ENCODE data around the gene SPIN2A. TPM values are rescaled to one million over a fixed set of nuclear protein-coding genes. Genes with fewer than 3 reads are reported as not detected.
"Not testable (repeated sequence)": the region's sequence is repeated elsewhere in the genome, so short reads cannot be mapped to it uniquely, and the experiment has no call there.

SPIN2A gene
- total RNA-seq, 1 donor from 2014 or later: 0.26 TPM

DNA sequence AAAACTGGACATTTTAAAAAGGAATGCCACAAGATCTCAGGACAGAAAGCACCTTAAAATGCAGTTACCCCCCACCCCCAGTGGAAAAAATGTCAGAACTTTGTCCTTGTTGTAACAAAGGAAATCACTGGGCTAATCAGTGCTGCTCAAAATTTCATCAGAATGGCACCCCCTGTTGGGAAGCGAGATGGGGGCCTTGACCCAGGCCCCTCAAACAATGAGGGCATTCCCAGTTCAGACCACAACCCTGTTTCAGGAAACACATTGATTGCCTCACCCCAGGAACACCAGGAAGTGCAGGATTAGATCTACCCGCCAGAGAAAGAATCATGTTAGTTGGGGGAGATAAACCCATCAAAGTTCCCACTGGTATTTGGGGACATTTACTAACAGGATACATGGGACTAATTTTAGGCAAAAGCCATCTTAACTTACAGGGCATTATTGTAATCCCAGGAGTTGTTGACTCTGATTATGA, 32.2 kb downstream of the SPIN2A start:
- no peaks in the 10 kb centered on the region for H3K79me2 ChIP-seq (ENCODE audit: low read depth)
- no peaks in the 10 kb centered on the region for H3K36me3 ChIP-seq
- no peaks in the 10 kb centered on the region for H3K4me1 ChIP-seq
- Mint-ChIP-seq H3K9me3 (peaks cover 4% of the 10 kb centered on the region), H3K4me3 (no peak overlapping the region), H3K36me3 (peaks cover 15% of the 10 kb centered on the region), H3K4me1 (peaks cover 10% of the 10 kb centered on the region), H3K27ac (no peak overlapping the region), H3K27me3 (ENCODE audit: insufficient read depth, low read depth) (no peaks in the 10 kb centered on the region)
- H3K9ac ChIP-seq: no peak overlapping the region
- H3K4me3 ChIP-seq: no peak overlapping the region
- peak; percentile 2 for DNase-seq (ENCODE audit: low spot score)
- H4K20me1 ChIP-seq (ENCODE audit: low read depth): no peaks in the 10 kb centered on the region
- no peak overlapping the region for H3K4me2 ChIP-seq
- H3F3A ChIP-seq (ENCODE audit: low read depth): no peaks in the 10 kb centered on the region
- no peak overlapping the region for H3K27ac ChIP-seq
- no peak overlapping the region for H2AFZ ChIP-seq (replicated peaks)
- peaks cover 13% of the 10 kb centered on the region for H3K9me3 ChIP-seq (ENCODE audit: low read depth)
- no peaks in the 10 kb centered on the region for H3K27me3 ChIP-seq
- no peak for TF ChIP-seq EZH2 (IDR thresholded peaks at IDR 0.05)
- no peak for TF ChIP-seq EZH2phosphoT487 (IDR thresholded peaks at IDR 0.05)
- TF ChIP-seq, protein P1, sequence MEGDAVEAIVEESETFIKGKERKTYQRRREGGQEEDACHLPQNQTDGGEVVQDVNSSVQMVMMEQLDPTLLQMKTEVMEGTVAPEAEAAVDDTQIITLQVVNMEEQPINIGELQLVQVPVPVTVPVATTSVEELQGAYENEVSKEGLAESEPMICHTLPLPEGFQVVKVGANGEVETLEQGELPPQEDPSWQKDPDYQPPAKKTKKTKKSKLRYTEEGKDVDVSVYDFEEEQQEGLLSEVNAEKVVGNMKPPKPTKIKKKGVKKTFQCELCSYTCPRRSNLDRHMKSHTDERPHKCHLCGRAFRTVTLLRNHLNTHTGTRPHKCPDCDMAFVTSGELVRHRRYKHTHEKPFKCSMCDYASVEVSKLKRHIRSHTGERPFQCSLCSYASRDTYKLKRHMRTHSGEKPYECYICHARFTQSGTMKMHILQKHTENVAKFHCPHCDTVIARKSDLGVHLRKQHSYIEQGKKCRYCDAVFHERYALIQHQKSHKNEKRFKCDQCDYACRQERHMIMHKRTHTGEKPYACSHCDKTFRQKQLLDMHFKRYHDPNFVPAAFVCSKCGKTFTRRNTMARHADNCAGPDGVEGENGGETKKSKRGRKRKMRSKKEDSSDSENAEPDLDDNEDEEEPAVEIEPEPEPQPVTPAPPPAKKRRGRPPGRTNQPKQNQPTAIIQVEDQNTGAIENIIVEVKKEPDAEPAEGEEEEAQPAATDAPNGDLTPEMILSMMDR (IDR thresholded peaks at IDR 0.05): no peak

DNA sequence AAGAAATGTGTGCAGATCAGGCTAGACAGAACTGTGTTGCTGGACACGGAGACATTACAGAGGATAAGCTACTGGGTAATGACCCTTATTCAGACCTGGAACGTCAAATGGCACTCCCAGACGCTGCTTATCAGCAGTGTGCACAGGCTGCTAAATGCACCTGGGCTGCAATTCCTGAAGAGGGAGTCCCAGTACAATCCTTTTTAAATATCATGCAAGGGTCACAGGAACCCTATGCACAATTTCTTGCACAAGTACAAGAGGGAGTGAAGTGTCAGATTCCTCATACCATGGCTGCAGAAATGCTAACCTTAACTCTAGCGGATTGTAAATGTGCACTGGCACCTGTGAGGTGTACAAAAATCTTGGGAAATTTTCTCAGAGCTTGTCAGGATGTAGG, 32.8 kb downstream of the SPIN2A start:
- Mint-ChIP-seq H3K4me3 (no peak overlapping the region), H3K36me3 (peaks cover 18% of the 10 kb centered on the region), H3K4me1 (peaks cover 10% of the 10 kb centered on the region), H3K27me3 (ENCODE audit: insufficient read depth, low read depth) (no peaks in the 10 kb centered on the region), H3K9me3 (peaks cover 8% of the 10 kb centered on the region), H3K27ac (no peak overlapping the region)
- Histone ChIP-seq H3K4me1 (no peaks in the 10 kb centered on the region), H3K79me2 (ENCODE audit: low read depth) (no peaks in the 10 kb centered on the region), H3K9me3 (ENCODE audit: low read depth) (peaks cover 17% of the 10 kb centered on the region), H3K9ac (no peak overlapping the region), H3K4me3 (no peak overlapping the region), H3F3A (ENCODE audit: low read depth) (no peaks in the 10 kb centered on the region), H3K27ac (no peak overlapping the region), H3K4me2 (no peak overlapping the region), H3K27me3 (no peaks in the 10 kb centered on the region), H2AFZ (replicated peaks) (no peak overlapping the region), H4K20me1 (ENCODE audit: low read depth) (no peaks in the 10 kb centered on the region), H3K36me3 (no peaks in the 10 kb centered on the region)
- DNase-seq (ENCODE audit: low spot score): no peak
- TF ChIP-seq, protein P1 (IDR thresholded peaks at IDR 0.05): peak; percentile 11
- TF ChIP-seq EZH2 (IDR thresholded peaks at IDR 0.05) (no peak), EZH2phosphoT487 (IDR thresholded peaks at IDR 0.05) (no peak)

DNA sequence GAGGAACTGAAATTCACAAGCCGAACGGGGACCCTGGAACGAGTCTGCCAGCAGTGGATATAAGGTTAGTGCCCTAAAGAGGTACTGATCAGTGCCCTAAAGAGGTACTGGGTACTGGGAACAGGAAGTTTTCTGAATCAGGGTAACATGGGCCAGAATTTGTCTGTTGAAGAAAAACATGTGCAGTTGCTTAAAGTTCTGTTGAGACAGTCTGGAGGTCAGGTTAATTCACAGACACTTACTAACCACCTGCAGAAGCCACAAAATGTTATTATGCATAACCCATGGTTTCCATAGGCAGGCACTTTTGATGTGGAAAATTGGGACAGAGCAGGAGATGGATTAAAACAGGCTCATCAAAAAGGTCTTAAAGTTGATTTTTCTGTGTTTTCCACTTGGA, 33.7 kb downstream of the SPIN2A start:
- Mint-ChIP-seq H3K9me3 (peaks cover 14% of the 10 kb centered on the region), H3K36me3 (peaks cover 17% of the 10 kb centered on the region), H3K27me3 (ENCODE audit: insufficient read depth, low read depth) (no peaks in the 10 kb centered on the region), H3K4me1 (peaks cover 10% of the 10 kb centered on the region), H3K4me3 (no peak overlapping the region), H3K27ac (no peak overlapping the region)
- Histone ChIP-seq H3K27me3 (no peaks in the 10 kb centered on the region), H3K79me2 (ENCODE audit: low read depth) (no peaks in the 10 kb centered on the region), H3K4me3 (no peak overlapping the region), H3K4me2 (no peak overlapping the region), H3K36me3 (no peaks in the 10 kb centered on the region), H3K27ac (no peak overlapping the region), H4K20me1 (ENCODE audit: low read depth) (no peaks in the 10 kb centered on the region), H2AFZ (replicated peaks) (no peak overlapping the region), H3K4me1 (no peaks in the 10 kb centered on the region), H3K9ac (no peak overlapping the region), H3K9me3 (ENCODE audit: low read depth) (peaks cover 14% of the 10 kb centered on the region), H3F3A (ENCODE audit: low read depth) (no peaks in the 10 kb centered on the region)
- TF ChIP-seq, protein P1 (IDR thresholded peaks at IDR 0.05): no peak
- no peak for TF ChIP-seq EZH2 (IDR thresholded peaks at IDR 0.05)
- no peak for DNase-seq (ENCODE audit: low spot score)

DNA sequence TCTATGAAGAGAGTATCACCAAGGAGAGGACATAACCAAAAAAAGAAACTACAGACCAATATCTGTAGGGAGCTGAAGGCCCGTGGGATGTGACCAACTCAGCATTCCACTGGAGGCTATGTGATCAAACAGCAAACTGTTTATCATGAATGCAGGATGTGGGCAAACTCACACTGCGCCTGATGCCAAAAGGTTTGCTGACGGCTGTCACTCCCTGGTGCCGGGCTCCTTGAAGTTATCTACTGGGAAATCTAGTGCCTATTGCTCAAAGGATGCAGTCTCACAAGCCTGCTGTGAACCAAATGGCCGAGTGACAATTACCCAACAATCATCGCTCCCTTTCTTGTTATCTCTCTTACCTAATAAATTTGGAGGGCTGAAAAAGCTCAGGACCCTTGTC, 34.3 kb downstream of the SPIN2A start:
- H3K4me1 Mint-ChIP-seq; H3K4me1 ChIP-seq; H4K20me1 ChIP-seq (ENCODE audit: low read depth); H3K4me3 ChIP-seq; DNase-seq (ENCODE audit: low spot score); H3K27ac Mint-ChIP-seq; H3K27me3 Mint-ChIP-seq (ENCODE audit: insufficient read depth, low read depth); H3K36me3 ChIP-seq; H3K27ac ChIP-seq; H3K79me2 ChIP-seq (ENCODE audit: low read depth); H3K27me3 ChIP-seq; H3F3A ChIP-seq (ENCODE audit: low read depth); H2AFZ ChIP-seq (replicated peaks); H3K9ac ChIP-seq; H3K4me3 Mint-ChIP-seq; H3K4me2 ChIP-seq: not testable (repeated sequence)
- peaks cover 20% of the 10 kb centered on the region for H3K9me3 ChIP-seq (ENCODE audit: low read depth)
- peaks cover 17% of the 10 kb centered on the region for H3K36me3 Mint-ChIP-seq
- H3K9me3 Mint-ChIP-seq: peaks cover 14% of the 10 kb centered on the region

Other genes with a start within 250 kb of the SPIN2A start
- 17.8 and 22.0 TPM in 2 replicates for gene SPIN3, start 141.9 kb downstream of the SPIN2A start, total RNA-seq (ENCODE audit: low replicate concordance)
- 6.0 and 15.3 TPM in 2 replicates for gene SPIN2B, start 15.8 kb downstream of the SPIN2A start, total RNA-seq (ENCODE audit: low replicate concordance)
- 8.5 and 24.6 TPM in 2 replicates for gene FAAH2, start 149.3 kb upstream of the SPIN2A start, total RNA-seq (ENCODE audit: low replicate concordance)

Measured in neural progenitor cell (in vitro differentiated cells).